Neural crest cell (in vitro differentiated cells): ENCODE results near the gene BARHL2. TPM values are rescaled to one million over a fixed set of nuclear protein-coding genes. Genes with fewer than 3 reads are reported as not detected.

ENCODE experiments used
- DNase-seq: peaks from one replicate; pipeline ENCODE4 v3.0.0; 2021; ENCODE audit warnings: low read depth, mixed read lengths, low spot score
- H3K27ac Mint-ChIP-seq: one replicate; pipeline ENCODE4 v1.8.0; 2021; ENCODE audit warnings: mild to moderate bottlenecking, mixed read lengths; ENCODE audit not compliant: unreplicated experiment
- H3K27me3 Mint-ChIP-seq: 2 replicates; pipeline ENCODE4 v1.8.0; 2021; ENCODE audit warnings: low read depth, mild to moderate bottlenecking, mixed read lengths
- H3K36me3 Mint-ChIP-seq: 2 replicates; pipeline ENCODE4 v1.8.0; 2021; ENCODE audit warnings: low read depth, mild to moderate bottlenecking, mixed read lengths
- H3K4me1 Mint-ChIP-seq: 2 replicates; pipeline ENCODE4 v1.8.0; 2021; ENCODE audit warnings: mixed read lengths
- H3K4me3 Mint-ChIP-seq: one replicate; pipeline ENCODE4 v1.8.0; 2021; ENCODE audit warnings: mild to moderate bottlenecking, mixed read lengths
- H3K9me3 Mint-ChIP-seq: 2 replicates; pipeline ENCODE4 v1.8.0; 2021; ENCODE audit warnings: mixed read lengths
- CTCF ChIP-seq: fragments of 200-600 bp; sonication (generic); conservative IDR thresholded peaks from 2 replicates; pipeline ENCODE4 v1.5.0; 2021; ENCODE audit warnings: antibody characterized with exemption, mild to moderate bottlenecking
- total RNA-seq: library from RNA; stranded (reverse); gene quantifications from 2 replicates; pipeline ENCODE4 v1.2.1, GENCODE V29; 2021

Gene BARHL2
- total RNA-seq, 1 donor from 2014 or later, result not detected

GRCh38 chr1:90687747-90688146, 29.4 kb downstream of the BARHL2 start:
- DNase-seq, result no peak
- Mint-ChIP-seq H3K27me3 (peaks cover 24% of the 10 kb centered on the region), H3K27ac (no peak overlapping the region), H3K4me3 (no peak overlapping the region), H3K9me3 (no peaks in the 10 kb centered on the region), H3K4me1 (no peaks in the 10 kb centered on the region), H3K36me3 (no peaks in the 10 kb centered on the region)
- no peak for TF ChIP-seq CTCF

GRCh38 chr1:90675161-90675847, 41.8 kb downstream of the BARHL2 start:
- H3K4me3 Mint-ChIP-seq, result no peak overlapping the region
- no peak for DNase-seq
- TF ChIP-seq CTCF, result no peak

GRCh38 chr1:90671741-90672140, 45.4 kb downstream of the BARHL2 start:
- Mint-ChIP-seq H3K27me3 (peaks cover 2% of the 10 kb centered on the region), H3K27ac (no peak overlapping the region), H3K4me3 (no peak overlapping the region), H3K4me1 (no peaks in the 10 kb centered on the region), H3K9me3 (peaks cover 15% of the 10 kb centered on the region), H3K36me3 (peaks cover 4% of the 10 kb centered on the region)
- DNase-seq, result no peak
- no peak for TF ChIP-seq CTCF

More at GRCh38 chr1:90675161-90675847, 41.8 kb downstream of the BARHL2 start:
- Mint-ChIP-seq H3K36me3 (peaks cover 4% of the 10 kb centered on the region), H3K9me3 (peaks cover 17% of the 10 kb centered on the region), H3K4me1 (no peaks in the 10 kb centered on the region), H3K27me3 (peaks cover 7% of the 10 kb centered on the region), H3K27ac (no peak overlapping the region)

- no peak for TF ChIP-seq CTCF
- no peak overlapping the region for H3K27ac Mint-ChIP-seq
- no peak overlapping the region for H3K4me3 Mint-ChIP-seq
- DNase-seq, result no peak
- H3K27me3 Mint-ChIP-seq, result peaks cover 2% of the 10 kb centered on the region
- peaks cover 4% of the 10 kb centered on the region for H3K36me3 Mint-ChIP-seq
- no peaks in the 10 kb centered on the region for H3K4me1 Mint-ChIP-seq
- peaks cover 15% of the 10 kb centered on the region for H3K9me3 Mint-ChIP-seq
These were observed 45.9 kb downstream of the BARHL2 start for GRCh38 chr1:90671251-90671650.
